Inflammatory macrophage treated with lipopolysaccharide for 1 hour (primary cell): ENCODE measurements around the gene DYRK1A.

Source experiments
- DNase-seq, 2 donors: peaks; one replicate each; pipeline ENCODE4 v3.0.0-alpha.2; 2020 to 2022

Gene DYRK1A

DNA sequence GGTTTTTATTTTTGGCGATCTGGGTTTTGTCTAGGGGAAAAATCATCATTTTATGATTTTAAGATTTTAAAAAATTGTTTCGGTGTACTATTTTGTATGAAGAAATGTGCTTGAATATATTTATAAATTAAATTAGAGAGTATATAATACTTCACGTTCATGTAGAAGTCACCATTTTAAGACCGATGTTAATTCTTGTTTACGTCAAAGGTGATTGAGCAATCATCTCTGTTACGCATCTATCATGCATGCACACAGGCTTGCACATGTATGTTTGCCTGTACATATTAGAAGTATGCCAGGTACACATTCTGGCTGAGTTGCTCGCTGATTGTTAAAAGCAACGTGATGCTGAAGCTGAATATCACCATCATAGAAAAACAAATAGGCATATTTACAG is 54.7 kb downstream of the DYRK1A start:
- no peak for DNase-seq

DNA sequence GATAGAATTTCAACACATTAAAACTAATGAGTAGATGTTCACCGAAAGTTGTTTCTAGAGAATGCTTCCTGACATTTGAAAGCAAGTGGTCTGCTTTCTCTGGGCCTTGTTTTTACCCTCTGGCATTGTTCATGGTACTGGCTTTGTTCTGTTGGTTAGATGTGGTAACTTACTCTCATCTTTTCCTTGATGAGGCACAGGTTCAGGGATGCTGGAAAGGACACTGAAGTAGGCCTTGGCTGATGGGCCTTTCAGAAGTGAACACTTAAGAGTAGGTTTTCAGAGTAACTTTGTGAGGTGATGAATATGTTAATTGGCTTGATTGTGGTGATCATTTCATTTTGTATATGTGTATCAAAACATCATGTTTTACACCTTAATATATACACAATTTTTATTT is 55.8 kb downstream of the DYRK1A start:
- DNase-seq: no peak

- DNase-seq: no peak
Observed at GRCh38 chr21:37423103-37423502, 56.5 kb downstream of the DYRK1A start.

DNA sequence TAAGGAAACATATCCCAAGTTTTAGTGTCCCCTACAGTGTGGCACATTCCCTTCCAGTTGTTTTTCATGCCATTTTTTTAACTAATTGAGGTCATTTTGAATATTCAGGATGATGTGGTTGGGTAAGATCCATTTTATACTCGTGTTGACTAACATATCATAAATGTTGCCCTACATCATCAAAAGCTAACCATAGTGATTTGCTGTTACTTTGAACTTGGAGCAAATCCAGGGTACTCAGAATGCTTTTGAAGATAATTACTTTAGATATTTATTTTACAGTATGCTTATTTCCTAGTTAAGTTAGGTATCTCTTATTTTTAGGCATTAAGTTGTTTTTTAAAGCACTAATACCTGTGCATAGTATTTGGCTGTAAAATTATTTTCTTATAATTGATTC is 57.8 kb downstream of the DYRK1A start:
- DNase-seq: no peak

DNA sequence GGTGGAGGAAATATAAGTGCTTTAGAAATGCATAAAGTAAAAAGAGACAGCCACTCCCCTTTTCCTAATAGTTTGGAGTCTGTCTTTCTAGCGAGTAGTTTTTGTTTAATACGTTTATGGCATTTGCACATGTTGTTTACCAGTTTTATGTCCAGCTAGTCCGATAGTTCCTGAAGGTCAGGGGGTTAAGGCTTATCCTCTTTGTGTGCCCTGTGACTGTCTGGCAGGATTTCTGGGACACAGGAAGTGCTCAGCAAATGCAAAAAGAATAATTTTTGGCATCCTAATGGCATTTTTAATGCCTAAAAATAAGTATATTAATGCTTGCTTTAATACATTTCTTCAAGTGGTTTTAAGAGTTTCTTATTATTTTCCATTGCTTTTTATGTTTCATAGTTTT is 58.4 kb downstream of the DYRK1A start:
- DNase-seq: no peak

DNA sequence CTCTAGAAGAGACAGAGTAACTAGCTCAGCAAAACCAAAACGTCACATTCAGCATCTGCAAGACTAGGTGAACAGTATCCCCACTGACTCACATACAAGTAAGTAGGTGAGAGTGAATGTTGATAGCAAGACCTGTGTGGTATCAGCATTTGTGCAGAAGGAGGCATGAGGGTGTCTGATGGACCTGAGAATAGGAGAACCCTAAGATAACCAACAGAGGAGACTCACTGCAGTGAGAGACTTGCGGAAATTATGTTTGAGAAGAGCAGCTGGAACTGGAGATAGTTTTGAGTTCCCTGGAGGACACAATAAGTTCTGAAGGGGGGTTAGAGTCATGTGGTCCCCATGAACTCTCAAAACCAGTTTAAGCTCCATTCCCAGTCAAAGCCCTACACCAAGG is 59.1 kb downstream of the DYRK1A start:
- DNase-seq: no peak

- no peak for DNase-seq
Observed at GRCh38 chr21:37427221-37427620, 60.6 kb downstream of the DYRK1A start.

DNA sequence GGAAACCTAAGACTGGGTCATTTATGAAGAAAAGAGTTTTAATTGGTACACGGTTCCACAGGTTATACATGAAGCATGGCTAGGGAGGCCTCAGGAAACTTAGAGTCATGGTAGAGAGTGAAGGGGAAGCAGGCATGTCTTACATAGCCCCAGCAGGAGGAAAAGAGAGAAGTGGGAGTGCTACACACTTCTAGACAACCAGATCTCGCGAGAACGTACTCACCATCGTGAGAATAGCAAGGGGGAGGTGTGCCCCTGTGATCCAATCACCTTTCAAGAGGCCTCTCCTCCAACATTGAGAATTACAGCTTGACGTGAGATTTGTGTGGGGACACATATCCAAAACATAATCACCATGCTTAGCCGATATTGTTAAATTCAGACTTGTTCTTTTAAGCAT is 62.8 kb downstream of the DYRK1A start:
- no peak for DNase-seq

- no peak for DNase-seq
Observed at GRCh38 chr21:37430184-37430821, 63.7 kb downstream of the DYRK1A start.

DNA sequence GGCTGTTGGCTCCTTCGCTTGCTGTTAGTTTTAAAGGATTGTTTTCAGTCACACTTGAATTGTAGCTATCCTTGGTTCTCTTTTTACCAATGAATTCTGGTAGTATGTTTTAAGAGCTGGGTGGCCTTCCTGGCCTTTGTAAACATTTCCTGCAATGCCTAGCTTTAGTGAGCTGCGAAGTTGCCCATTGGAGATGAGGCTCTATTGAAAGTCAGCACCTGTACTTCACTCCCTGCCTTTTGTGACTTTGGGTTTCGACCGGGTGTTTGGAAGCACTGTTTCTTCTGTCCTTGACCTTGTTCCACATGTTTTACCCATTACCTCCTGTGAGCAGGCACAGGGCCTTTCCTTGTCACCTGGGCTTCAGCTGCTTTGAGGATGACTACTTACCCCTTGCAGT is 64.7 kb downstream of the DYRK1A start:
- DNase-seq: no peak

- no peak for DNase-seq
Observed at GRCh38 chr21:37432710-37433455, 66.3 kb downstream of the DYRK1A start.

- DNase-seq: no peak
Observed at GRCh38 chr21:37433456-37433840, 66.9 kb downstream of the DYRK1A start.

DNA sequence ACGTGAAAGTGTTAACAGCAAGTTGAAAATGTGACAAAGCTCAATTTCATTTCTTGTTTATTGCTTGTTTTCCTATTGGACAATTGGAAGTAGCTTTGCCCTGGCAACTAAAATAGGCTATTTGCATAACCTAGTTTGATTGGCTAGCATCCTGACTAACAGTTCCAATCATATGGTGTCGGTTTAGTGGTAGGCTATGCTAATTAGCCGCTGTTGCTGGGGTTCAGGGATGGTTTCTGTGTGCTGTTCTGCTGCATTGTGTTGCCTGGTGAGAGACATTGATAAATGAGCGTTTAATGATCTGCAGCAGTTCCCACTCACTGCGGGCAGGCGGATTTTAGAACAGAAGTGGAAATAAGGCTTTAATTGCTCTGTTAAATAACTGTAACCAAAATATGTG is 68.5 kb downstream of the DYRK1A start:
- peak; percentile 79 to 84 for DNase-seq

GRCh38 chr21:37435711-37436110 is 69.1 kb downstream of the DYRK1A start:
- DNase-seq: no peak

DNA sequence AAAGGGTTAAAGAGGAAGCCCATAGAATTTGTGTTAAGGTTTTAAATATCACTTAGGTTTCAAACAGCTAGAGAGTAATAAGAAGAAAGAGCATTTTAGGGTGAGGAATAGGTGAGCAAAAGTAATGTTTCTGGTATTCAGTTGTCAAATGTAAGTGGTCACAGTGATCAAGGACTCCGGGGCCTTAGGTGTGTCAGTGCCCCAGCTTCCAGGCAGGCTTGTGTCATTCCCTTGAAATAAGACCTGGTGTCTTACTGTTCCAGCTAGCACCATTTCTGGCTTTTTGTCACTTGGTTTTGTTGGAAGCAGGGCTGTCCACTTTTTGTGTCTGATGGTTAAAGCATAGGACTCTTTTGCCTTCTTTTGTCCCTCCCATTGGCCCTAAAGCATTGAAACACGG is 69.6 kb downstream of the DYRK1A start:
- no peak for DNase-seq

DNA sequence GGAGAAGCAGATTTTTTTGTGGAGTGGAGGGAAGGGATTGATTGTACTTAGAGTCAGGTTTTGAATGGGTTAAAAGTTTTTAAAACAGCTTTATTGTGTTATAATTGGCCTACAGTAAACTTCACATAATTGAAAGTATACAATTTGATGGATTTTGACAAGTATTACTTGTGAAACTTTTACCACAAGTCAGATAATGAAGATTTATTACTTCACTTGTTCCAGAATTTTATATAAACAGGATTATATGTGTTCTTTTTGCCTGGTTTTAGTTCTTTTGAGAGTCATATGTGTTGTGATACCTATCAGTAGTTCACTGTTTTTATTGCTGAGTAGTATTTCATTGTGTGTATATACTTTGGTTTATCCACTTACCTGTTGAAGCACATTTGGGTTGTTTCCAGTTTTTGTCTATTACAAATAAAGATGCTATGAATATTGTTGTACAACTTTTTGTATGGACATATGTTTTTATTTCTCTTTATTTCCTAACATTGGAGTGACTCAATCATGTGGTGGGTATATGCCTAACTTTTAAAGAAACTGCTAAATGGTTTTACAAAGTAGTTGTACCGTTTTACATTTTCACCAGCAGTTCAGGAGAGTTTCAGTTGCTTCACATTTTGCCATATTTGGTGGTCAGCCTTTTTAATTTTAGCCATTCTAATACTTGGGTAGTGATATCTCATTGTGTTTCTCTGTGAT is 71.0 kb downstream of the DYRK1A start:
- no peak for DNase-seq

GRCh38 chr21:37443683-37444082 is 77.1 kb downstream of the DYRK1A start:
- DNase-seq: no peak

- no peak for DNase-seq
Observed at GRCh38 chr21:37445228-37445627, 78.7 kb downstream of the DYRK1A start.

DNA sequence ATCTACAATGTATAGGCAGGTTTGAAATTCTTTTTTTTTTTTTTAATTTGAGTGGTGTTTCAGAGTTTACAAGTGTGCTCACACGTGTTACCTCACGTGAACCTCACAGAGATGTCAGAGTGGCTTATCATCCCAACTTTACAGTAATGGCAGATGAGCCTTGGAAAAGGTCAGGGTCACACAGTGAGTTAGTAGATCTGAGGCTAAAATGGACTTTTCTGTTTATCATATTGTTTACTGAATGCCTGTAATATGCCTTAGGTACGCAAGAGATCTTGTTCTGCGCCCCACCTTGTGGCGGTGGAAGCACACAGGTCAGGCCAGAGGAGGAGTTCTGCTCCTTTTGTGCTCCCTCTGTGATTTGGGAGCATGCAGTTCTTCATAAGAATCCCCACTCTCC is 80.0 kb downstream of the DYRK1A start:
- no peak for DNase-seq

DNA sequence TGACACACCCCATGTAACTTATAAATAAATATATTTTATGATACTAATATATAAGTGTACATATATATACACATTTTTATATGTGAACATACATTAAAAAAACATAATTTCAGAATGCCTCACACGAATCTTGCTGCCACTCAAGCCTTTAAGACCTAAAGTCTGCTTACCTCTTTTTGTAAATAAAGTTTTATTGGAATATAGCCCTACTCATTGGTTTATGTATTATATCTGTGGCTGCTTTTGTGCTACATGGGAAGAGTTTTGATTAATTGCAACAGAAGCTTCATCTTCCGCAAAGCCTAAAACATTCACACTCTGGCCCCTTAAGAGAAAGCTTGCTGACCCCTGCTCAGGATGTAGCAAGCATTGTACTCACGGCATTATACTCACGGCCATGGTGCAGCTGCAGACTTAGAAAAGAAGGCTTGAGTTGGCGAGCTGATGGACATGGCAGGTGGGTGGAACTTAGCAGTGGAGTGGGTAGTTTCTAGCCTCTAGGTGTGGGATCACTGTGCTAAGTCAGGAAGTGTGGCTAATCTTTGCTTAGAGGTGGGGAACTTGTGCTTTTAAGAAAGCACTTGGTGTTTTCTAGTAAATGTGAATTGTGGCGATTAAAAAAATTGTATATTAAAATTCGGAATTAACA is 80.8 kb downstream of the DYRK1A start:
- DNase-seq: no peak

DNA sequence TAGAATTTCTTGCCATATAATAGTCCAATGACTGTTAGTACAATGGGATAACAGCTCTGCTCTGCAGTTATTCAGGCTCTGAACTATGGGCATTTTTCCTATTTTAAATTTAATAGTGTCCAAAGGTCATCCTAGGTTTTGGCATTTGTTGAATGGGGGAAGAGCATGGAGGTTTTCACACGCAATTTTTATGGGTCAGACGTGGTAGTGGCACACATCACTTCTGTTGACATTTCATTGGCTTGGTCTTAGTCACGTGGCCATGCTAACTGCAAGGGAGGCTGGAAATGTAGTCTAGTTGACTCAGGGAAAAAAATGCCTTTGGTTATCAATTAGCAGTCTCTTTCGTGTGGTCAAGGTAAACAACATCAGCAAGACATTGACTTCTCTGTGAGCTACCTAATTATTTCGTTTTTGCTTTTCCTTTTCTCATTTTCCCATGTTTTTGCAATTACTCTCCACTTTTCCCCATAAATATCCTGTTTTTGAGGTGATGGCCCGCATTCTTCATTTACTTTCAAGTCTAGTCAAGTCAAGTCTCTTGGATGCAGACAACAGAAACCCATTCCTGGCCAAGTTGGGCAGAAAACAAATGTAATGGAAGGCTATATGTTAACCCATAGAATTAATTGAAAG is 82.8 kb downstream of the DYRK1A start:
- DNase-seq: no peak

GRCh38 chr21:37450445-37450941 is 83.9 kb downstream of the DYRK1A start:
- no peak for DNase-seq

DNA sequence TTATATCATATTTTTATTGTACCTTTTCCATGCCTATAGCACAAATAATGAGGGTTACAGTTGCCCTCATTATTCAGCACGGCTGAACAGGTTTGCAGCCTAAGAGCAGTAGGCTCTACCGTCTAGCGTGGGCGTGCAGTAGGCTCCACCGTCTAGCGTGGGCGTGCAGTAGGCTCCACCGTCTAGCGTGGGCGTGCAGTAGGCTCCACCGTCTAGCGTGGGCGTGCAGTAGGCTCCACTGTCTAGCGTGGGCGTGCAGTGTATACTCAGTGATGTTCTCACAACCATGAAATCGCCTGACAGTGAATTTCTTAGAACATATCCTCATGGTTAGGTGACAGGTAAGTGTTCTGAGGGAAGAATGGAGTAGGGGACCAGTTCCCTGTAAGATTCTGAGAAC is 84.9 kb downstream of the DYRK1A start:
- DNase-seq: no peak
